HepG2 (cell line): Measurements from ENCODE around the gene SEMA3F. TPM values are rescaled to one million over a fixed set of nuclear protein-coding genes. Genes with fewer than 3 reads are reported as not detected.

Source experiments
- BORCS8-MEF2B ChIP-seq: sonication (generic); formaldehyde crosslinking; IDR thresholded peaks from 2 replicates; pipeline ENCODE4 v1.8.0; 2022; ENCODE audit warnings: mild to moderate bottlenecking, missing genetic modification reagents
- CHD2 ChIP-seq: IDR thresholded peaks from 2 replicates; pipeline ENCODE4 v1.6.1; 2011; ENCODE audit warnings: low read depth, low read length, improper control_type of control experiment
- CREB1 ChIP-seq, 2 experiments: fragments of 450-650 bp in 1 of 2; IDR thresholded peaks; 2 replicates each; pipeline ENCODE4 v1.6.1; 2016 to 2017; ENCODE audit warnings: control low read depth in 1 of 2, mild to moderate bottlenecking in 1 of 2, missing compliant biosample characterization in 1 of 2, missing genetic modification characterization in 1 of 2
- HES4 ChIP-seq: sonication (generic); formaldehyde crosslinking; IDR thresholded peaks from 2 replicates; pipeline ENCODE4 v1.9.0; 2021; ENCODE audit warnings: mild to moderate bottlenecking, missing genetic modification reagents, borderline replicate concordance
- HHEX ChIP-seq: IDR thresholded peaks from 2 replicates; pipeline ENCODE4 v1.6.1; 2016; ENCODE audit warnings: control low read depth
- HOXA9 ChIP-seq: sonication (generic); formaldehyde crosslinking; IDR thresholded peaks from 2 replicates; pipeline ENCODE4 v1.8.1; 2022; ENCODE audit warnings: missing genetic modification reagents, mild to moderate bottlenecking, moderate library complexity, borderline replicate concordance
- MBD4 ChIP-seq: IDR thresholded peaks from 2 replicates; pipeline ENCODE4 v1.6.1; 2012; ENCODE audit warnings: low read length, inconsistent platforms, borderline replicate concordance
- MYNN ChIP-seq: sonication (generic); formaldehyde crosslinking; IDR thresholded peaks from 2 replicates; pipeline ENCODE4 v1.4.0; 2020; ENCODE audit warnings: mild to moderate bottlenecking, low read depth, missing genetic modification reagents
- NFKB2 ChIP-seq: sonication (generic); formaldehyde crosslinking; IDR thresholded peaks from 2 replicates; pipeline ENCODE4 v1.4.0; 2020; ENCODE audit warnings: missing genetic modification reagents, borderline replicate concordance
- PBX2 ChIP-seq: IDR thresholded peaks from 2 replicates; pipeline ENCODE4 v1.6.1; 2016; ENCODE audit warnings: control low read depth
- POLR2A ChIP-seq, 2 experiments: IDR thresholded peaks; 2 replicates each; pipeline ENCODE4 v1.6.1; 2011; ENCODE audit warnings: low read depth in 2 of 2, low read length in 2 of 2, mild to moderate bottlenecking in 1 of 2, moderate library complexity in 1 of 2; ENCODE audit not compliant: insufficient read depth in 1 of 2
- PTBP1 ChIP-seq: fragments of 200-400 bp; formaldehyde crosslinking; IDR thresholded peaks from 2 replicates; pipeline ENCODE4 v1.6.1; 2018; ENCODE audit warnings: low read length, low read depth; ENCODE audit not compliant: poor library complexity, severe bottlenecking
- RERE ChIP-seq: IDR thresholded peaks from 2 replicates; pipeline ENCODE4 v1.6.1; 2016; ENCODE audit warnings: low read depth, missing genetic modification reagents, missing compliant biosample characterization
- RNF2 ChIP-seq: fragments of 450-650 bp; conservative IDR thresholded peaks from 2 replicates; pipeline ENCODE4 v1.6.1; 2016; ENCODE audit warnings: low read depth
- SRSF9 ChIP-seq: fragments of 200-400 bp; formaldehyde crosslinking; IDR thresholded peaks from 2 replicates; pipeline ENCODE4 v1.6.1; 2018; ENCODE audit warnings: borderline replicate concordance, mild to moderate bottlenecking, low read depth, low read length; ENCODE audit not compliant: insufficient read depth, poor library complexity, severe bottlenecking
- TARDBP ChIP-seq: sonication (generic); formaldehyde crosslinking; IDR thresholded peaks from 2 replicates; pipeline ENCODE4 v1.8.0; 2022; ENCODE audit warnings: mild to moderate bottlenecking, missing genetic modification reagents
- ZFAT ChIP-seq: sonication (generic); formaldehyde crosslinking; conservative IDR thresholded peaks from 2 replicates; pipeline ENCODE4 v1.8.1; 2023; ENCODE audit warnings: missing genetic modification reagents, inconsistent platforms
- ZFP36 ChIP-seq: fragments of 150-350 bp; IDR thresholded peaks from 2 replicates; pipeline ENCODE4 v1.6.1; 2018; ENCODE audit warnings: borderline replicate concordance, low read length, low read depth; ENCODE audit not compliant: partially characterized antibody
- ZNF296 ChIP-seq: sonication (generic); formaldehyde crosslinking; conservative IDR thresholded peaks from 2 replicates; pipeline ENCODE4 v1.5.0; 2020; ENCODE audit warnings: mild to moderate bottlenecking, missing genetic modification reagents
- ZNF652 ChIP-seq: IDR thresholded peaks from 2 replicates; pipeline ENCODE4 v1.6.1; 2016; ENCODE audit warnings: low read depth, borderline replicate concordance
- ZNF737 ChIP-seq: sonication (generic); formaldehyde crosslinking; IDR thresholded peaks from 2 replicates; pipeline ENCODE4 v1.5.0; 2020; ENCODE audit warnings: missing genetic modification reagents, mild to moderate bottlenecking, borderline replicate concordance
- ZNF772 ChIP-seq: sonication (generic); formaldehyde crosslinking; IDR thresholded peaks from 2 replicates; pipeline ENCODE4 v1.5.0; 2020; ENCODE audit warnings: mild to moderate bottlenecking, missing genetic modification reagents
- polyA plus RNA-seq, 8 experiments: library from polyadenylated mRNA; depleted of rRNA in 3 of 8; stranded (reverse) in 7 of 8; unstranded in 1 of 8; fragments of >200 nt; fragmentation: Illumina TruSeq in 4 of 8; extraction: Trizol in 4 of 8; gene quantifications; 2 replicates each; pipeline versions ENCODE4 v1.2.1 to v1.2.3, GENCODE V29; 2011 to 2016; ENCODE audit warnings: low read depth in 4 of 8, missing spikeins in 1 of 8, mixed read lengths in 1 of 8; ENCODE audit not compliant: insufficient read depth in 1 of 8
- total RNA-seq, 5 experiments: library from RNA; depleted of rRNA; stranded (reverse); fragments of >200 nt; fragmentation: Illumina TruSeq; extraction: Trizol; gene quantifications; 2 replicates each; pipeline ENCODE4 v1.2.3, GENCODE V29; 2016; ENCODE audit warnings: low read depth in 1 of 5
- TF ChIP-seq, protein P1 (sequence below): sonication (generic); formaldehyde crosslinking; IDR thresholded peaks from 2 replicates; pipeline ENCODE4 v1.5.0; 2020; ENCODE audit warnings: missing genetic modification reagents, mild to moderate bottlenecking, borderline replicate concordance

The SEMA3F gene
- total and polyA plus RNA-seq, 2 of the 13 experiments (the other 11 are each of a cell fraction or from before 2014, with no cell fraction given) = 7.6 to 17.2 TPM

GRCh38 chr3:50171540-50172301 lies 16.6 kb downstream of the SEMA3F start (continued):
- TF ChIP-seq TARDBP = peak; percentile 99
- 0 out of 2 replicates have a peak, but pooled peaks have one; percentile 12 for TF ChIP-seq CHD2
- no peak; the same call in 1 of the 2 replicates for TF ChIP-seq NFKB2 (CRISPR knock-in tag)
- TF ChIP-seq MBD4 = no peak
- TF ChIP-seq ZFP36 = no peak
- TF ChIP-seq MYNN (CRISPR knock-in tag) = no peak
- peak; percentile 97 for TF ChIP-seq RERE (CRISPR knock-in tag)
- no peak for TF ChIP-seq HES4 (CRISPR knock-in tag)
- no peak for TF ChIP-seq PBX2
- no peak for TF ChIP-seq POLR2A (IDR thresholded peaks at IDR 0.05; ENCODE audit: insufficient read depth in 1 of 2, low read depth in 2 of 2, low read length in 2 of 2)
- TF ChIP-seq RNF2 = no peak
- TF ChIP-seq ZFAT = no peak
- TF ChIP-seq, protein P1, sequence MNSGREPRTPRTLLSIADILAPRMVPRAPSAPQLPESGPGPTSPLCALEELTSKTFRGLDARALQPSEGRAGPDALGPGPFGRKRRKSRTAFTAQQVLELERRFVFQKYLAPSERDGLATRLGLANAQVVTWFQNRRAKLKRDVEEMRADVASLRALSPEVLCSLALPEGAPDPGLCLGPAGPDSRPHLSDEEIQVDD (CRISPR knock-in tag) = no peak
- TF ChIP-seq HHEX (CRISPR knock-in tag) = no peak; the same call in 1 of the 2 replicates
- peak; percentile 54 for TF ChIP-seq PTBP1
- TF ChIP-seq ZNF296 = peak; percentile 99
- TF ChIP-seq HOXA9 = no peak
- TF ChIP-seq CREB1 (IDR thresholded peaks at IDR 0.05) = peak; percentile 58; the same call in 1 of the 2 replicates
- TF ChIP-seq CREB1 (CRISPR knock-in tag; IDR thresholded peaks at IDR 0.05) = peak; percentile 33; the same call in 1 of the 2 replicates
- no peak for TF ChIP-seq SRSF9
- peak; percentile 95 for TF ChIP-seq BORCS8-MEF2B (CRISPR knock-in tag)
- TF ChIP-seq ZNF772 (CRISPR knock-in tag) = peak; percentile 97
- TF ChIP-seq ZNF737 (CRISPR knock-in tag) = no peak
- peak; percentile 30; the same call in 1 of the 2 replicates for TF ChIP-seq ZNF652 (CRISPR knock-in tag)
